WTC11 (cell line): Measurements from ENCODE around the gene DPP10.

Experiments used
- ATF1 ChIP-seq: sonication (generic); formaldehyde crosslinking; IDR thresholded peaks from 2 replicates; pipeline ENCODE4 v1.8.1; 2023; ENCODE audit warnings: mild to moderate bottlenecking, moderate library complexity, missing genetic modification reagents
- CTCF ChIP-seq: fragments of 200-600 bp; IDR thresholded peaks from 2 replicates; pipeline ENCODE4 v1.8.0; 2022; ENCODE audit warnings: antibody characterized with exemption
- E2F4 ChIP-seq: sonication (generic); formaldehyde crosslinking; IDR thresholded peaks from 2 replicates; pipeline ENCODE4 v1.8.1; 2022; ENCODE audit warnings: low read depth, mild to moderate bottlenecking, moderate library complexity, missing genetic modification reagents, borderline replicate concordance
- GABPB1 ChIP-seq: sonication (generic); formaldehyde crosslinking; IDR thresholded peaks from 2 replicates; pipeline ENCODE4 v1.8.1; 2023; ENCODE audit warnings: mild to moderate bottlenecking, missing genetic modification reagents
- GRHL2 ChIP-seq: fragments of 250-450 bp; sonication (Bioruptor Pico); IDR thresholded peaks from 2 replicates; pipeline ENCODE4 v1.8.0; 2022; ENCODE audit warnings: mild to moderate bottlenecking, moderate library complexity; ENCODE audit not compliant: insufficient replicate concordance, severe bottlenecking
- NR2C2 ChIP-seq: sonication (generic); formaldehyde crosslinking; IDR thresholded peaks from 2 replicates; pipeline ENCODE4 v1.8.0; 2022; ENCODE audit warnings: mild to moderate bottlenecking, missing genetic modification reagents
- ZNF121 ChIP-seq: sonication (generic); formaldehyde crosslinking; IDR thresholded peaks from 2 replicates; pipeline ENCODE4 v1.8.0; 2023; ENCODE audit warnings: missing genetic modification reagents
- ZNF263 ChIP-seq: sonication (generic); formaldehyde crosslinking; IDR thresholded peaks from 2 replicates; pipeline ENCODE4 v1.8.1; 2022; ENCODE audit warnings: low read depth, mild to moderate bottlenecking, moderate library complexity, missing genetic modification reagents
- ZNF317 ChIP-seq: sonication (generic); formaldehyde crosslinking; IDR thresholded peaks from 2 replicates; pipeline ENCODE4 v1.8.1; 2023; ENCODE audit warnings: low read depth, mild to moderate bottlenecking, moderate library complexity, missing genetic modification reagents, borderline replicate concordance
- TF ChIP-seq, protein P1 (sequence below): sonication (generic); formaldehyde crosslinking; conservative IDR thresholded peaks from 2 replicates; pipeline ENCODE4 v1.8.1; 2023; ENCODE audit warnings: mild to moderate bottlenecking, low read depth, missing genetic modification reagents, moderate library complexity

- TF ChIP-seq ATF1 (no peak), CTCF (no peak), E2F4 (CRISPR knock-in tag) (no peak), ZNF317 (CRISPR knock-in tag) (no peak), NR2C2 (CRISPR knock-in tag) (no peak), ZNF121 (CRISPR knock-in tag) (no peak), ZNF263 (CRISPR knock-in tag) (no peak), GABPB1 (CRISPR knock-in tag) (no peak), GRHL2 (CRISPR knock-in tag) (no peak)
- TF ChIP-seq, protein P1, sequence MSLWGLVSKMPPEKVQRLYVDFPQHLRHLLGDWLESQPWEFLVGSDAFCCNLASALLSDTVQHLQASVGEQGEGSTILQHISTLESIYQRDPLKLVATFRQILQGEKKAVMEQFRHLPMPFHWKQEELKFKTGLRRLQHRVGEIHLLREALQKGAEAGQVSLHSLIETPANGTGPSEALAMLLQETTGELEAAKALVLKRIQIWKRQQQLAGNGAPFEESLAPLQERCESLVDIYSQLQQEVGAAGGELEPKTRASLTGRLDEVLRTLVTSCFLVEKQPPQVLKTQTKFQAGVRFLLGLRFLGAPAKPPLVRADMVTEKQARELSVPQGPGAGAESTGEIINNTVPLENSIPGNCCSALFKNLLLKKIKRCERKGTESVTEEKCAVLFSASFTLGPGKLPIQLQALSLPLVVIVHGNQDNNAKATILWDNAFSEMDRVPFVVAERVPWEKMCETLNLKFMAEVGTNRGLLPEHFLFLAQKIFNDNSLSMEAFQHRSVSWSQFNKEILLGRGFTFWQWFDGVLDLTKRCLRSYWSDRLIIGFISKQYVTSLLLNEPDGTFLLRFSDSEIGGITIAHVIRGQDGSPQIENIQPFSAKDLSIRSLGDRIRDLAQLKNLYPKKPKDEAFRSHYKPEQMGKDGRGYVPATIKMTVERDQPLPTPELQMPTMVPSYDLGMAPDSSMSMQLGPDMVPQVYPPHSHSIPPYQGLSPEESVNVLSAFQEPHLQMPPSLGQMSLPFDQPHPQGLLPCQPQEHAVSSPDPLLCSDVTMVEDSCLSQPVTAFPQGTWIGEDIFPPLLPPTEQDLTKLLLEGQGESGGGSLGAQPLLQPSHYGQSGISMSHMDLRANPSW: no peak
Observed at GRCh38 chr2:115414466-115414865, 972.0 kb downstream of the DPP10 start.
